GM12892 (cell line): ENCODE data around the gene KMT5B.

ENCODE experiments used
- DNase-seq: peaks from one replicate; pipeline ENCODE4 v3.0.0; 2011; ENCODE audit not compliant: insufficient read length
- FAIRE-seq: peaks from 2 replicates; lab custom pipeline; 2011; peaks lifted over from hg19 to GRCh38; lab: Jason Lieb, UNC
- POLR2A ChIP-seq: IDR thresholded peaks from 2 replicates; pipeline ENCODE4 v1.6.1; 2011; ENCODE audit warnings: low read depth, low read length, control low read depth
- POLR2AphosphoS5 ChIP-seq: IDR thresholded peaks from 2 replicates; pipeline ENCODE4 v1.6.1; 2011; ENCODE audit warnings: low read depth, low read length, control low read depth
- TAF1 ChIP-seq: IDR thresholded peaks from 2 replicates; pipeline ENCODE4 v1.6.1; 2011; ENCODE audit warnings: low read depth, mild to moderate bottlenecking, control low read depth, low read length, borderline replicate concordance

The KMT5B gene

DNA sequence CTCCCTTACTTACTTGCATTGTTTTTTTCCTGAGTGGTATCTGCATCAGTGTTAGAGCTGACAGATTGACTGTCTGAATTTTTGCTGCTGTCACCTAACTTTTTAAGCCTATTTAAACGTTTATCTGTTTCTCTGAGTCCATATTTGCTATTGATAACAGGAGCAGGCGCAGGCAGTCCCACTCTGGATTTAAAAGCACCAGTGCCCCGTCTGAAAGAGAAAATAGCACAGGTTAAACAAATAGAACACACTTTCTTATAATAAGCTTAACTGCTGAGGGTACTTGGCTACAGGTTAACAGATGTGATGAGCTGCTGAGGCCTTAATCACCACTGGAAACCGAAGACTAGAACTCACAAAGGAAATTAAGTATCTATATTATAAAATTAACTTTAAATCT lies 46.1 kb downstream of the KMT5B start:
- FAIRE-seq = no peak

DNA sequence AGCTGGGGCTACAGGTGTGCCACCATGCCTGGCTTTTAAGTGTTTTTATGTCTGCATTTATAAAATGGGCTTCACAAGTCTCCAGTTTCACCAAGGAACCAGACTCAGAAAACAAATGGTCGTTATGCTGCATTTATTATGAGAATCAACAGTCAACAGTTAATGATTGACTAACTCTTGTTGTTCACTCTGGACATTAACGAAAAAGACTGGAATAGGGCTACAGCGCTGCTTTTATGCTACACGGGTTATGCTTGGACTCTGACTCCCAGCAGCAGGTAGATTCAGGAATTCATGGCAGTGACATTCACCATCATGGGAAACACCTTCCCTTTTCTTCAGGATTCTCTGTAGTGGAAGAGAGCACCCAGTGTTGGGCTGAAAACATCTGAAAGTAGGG lies 47.5 kb downstream of the KMT5B start:
- TF ChIP-seq TAF1 (no peak), POLR2AphosphoS5 (no peak), POLR2A (no peak)
- FAIRE-seq = no peak
- no peak for DNase-seq

More for the DNA sequence above, 46.1 kb downstream of the KMT5B start:
- DNase-seq = no peak
- no peak for TF ChIP-seq TAF1
- no peak for TF ChIP-seq POLR2A
- TF ChIP-seq POLR2AphosphoS5 = no peak

DNA sequence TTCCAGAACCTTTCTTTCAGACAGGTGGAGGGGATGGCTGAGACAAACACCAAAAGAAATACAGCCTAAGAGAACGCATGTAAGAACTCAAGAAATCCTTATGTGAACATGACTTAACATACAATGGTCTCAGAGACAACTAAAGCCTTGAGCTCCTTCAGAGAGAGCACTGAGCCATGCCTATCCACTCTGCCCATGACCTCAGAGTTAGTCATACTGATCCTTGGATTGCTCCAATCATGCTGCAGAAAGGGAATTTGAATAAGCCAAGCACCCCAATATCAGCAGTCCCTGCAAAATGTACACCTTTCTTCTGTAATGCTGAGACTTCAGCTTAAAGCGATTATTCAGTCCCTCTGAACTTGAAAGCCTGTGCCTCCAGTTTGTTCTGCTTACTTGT lies 48.7 kb downstream of the KMT5B start:
- FAIRE-seq = no peak
- DNase-seq = no peak
- TF ChIP-seq POLR2AphosphoS5 (no peak), POLR2A (no peak), TAF1 (no peak)

DNA sequence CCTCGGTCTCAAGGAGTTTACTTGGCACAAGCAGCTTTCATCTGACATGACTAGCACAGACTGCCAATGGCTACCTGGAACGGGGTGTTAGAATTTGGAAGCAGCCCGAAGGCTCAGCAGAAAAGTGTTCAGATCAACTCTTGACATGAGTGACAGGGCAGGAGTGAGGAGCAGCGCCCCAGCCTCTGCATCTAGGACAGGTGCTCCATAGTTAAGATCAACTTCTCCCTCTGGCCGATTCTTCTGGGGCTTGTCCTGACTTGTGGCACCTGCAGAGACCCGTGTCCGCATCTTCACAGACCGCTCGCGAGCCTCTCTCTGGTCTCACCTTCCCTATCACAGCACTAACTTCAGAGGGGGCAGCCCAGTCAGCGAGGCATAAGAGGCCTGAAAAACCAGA lies 49.4 kb downstream of the KMT5B start:
- TF ChIP-seq POLR2A (no peak), POLR2AphosphoS5 (no peak), TAF1 (no peak)
- FAIRE-seq = no peak
- DNase-seq = no peak

DNA sequence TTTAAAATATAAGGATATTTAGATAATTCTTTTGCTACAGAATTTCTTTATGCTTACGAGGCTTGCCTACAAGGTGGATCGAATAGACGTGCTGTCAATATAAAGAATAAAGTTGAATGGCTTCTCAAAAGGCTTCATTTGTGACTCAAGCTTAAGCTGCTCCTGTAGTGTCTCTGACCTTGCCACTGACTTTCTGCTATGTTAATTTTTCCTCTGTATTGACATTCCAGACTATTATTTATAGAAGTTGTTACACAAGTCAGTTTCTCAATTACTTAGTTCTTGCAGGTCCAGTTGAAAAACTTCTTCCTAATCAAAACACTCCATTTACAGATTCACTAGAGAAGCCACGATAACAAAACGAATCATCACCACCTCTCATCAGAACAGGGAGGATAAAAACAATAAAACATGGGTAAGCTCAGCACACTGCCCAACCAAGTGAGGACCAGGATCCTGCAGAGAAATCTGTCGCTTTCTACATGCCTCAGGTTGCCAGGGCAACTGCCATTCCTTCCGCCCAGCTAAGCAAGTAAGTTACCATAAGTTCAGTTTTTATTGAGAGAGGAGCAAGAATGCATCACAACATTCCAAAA lies 52.9 kb downstream of the KMT5B start:
- FAIRE-seq (no peak), DNase-seq (no peak)
- TF ChIP-seq POLR2A (no peak), TAF1 (no peak), POLR2AphosphoS5 (no peak)

DNA sequence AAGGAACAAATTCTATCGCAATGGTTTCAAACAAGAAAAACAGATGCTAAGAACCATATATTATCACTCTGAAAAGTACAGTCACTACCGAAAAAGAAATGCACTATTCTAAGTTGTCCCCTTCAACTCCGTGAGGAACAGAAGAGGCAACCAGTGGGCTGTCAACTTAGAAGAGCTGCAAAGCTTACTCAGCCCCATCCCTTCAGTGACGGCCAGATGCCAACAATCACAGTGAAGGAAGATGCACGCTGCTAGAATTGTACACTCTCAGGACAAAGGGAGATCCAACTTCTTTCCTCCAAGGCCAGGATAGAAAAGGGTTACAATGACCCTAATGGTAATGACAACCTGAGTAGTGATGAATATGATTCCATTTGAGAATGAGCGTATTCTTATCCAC lies 53.4 kb downstream of the KMT5B start:
- FAIRE-seq = no peak
- no peak for DNase-seq
- TF ChIP-seq TAF1 = no peak
- TF ChIP-seq POLR2AphosphoS5 = no peak
- no peak for TF ChIP-seq POLR2A

DNA sequence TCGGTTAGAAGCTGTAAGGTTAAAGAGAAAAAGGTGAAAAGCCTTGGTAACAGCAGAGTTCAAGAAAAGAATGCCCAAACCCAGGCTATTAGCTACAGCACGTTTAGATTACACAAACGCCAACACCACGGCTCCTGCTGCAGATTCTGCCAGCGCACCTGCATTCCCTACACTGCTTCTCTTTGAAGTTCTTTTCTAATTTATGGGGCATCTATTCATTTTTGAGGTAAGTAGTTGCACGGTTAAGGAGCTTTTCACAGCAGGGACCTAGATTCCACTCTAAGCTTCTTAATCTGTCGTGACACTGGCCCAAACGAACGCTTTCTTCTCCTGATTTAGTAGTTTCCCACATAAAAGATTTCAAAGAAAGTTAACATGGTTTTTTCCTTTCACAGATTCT lies 53.9 kb downstream of the KMT5B start:
- TF ChIP-seq TAF1 = no peak
- no peak for TF ChIP-seq POLR2A
- no peak for TF ChIP-seq POLR2AphosphoS5
- DNase-seq (no peak), FAIRE-seq (no peak)

DNA sequence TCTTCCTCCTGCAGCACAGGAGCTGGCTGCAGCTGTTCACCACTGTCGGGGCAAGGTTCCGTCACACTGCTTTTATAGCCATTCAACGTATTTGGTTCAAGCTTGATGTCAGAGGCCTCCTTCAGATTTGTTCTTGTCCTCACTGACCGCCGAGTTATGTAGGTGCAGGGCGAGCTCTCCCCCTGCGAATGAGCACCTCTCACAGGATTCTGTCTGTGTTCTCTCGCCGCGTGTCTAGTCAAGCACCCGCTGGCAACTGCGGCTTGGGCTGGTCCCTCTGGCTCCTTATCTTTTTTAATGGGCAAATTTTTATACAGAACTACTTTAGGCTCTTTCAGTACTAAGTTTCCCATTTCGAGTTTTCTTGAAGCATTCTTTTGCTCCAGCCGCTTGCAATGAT lies 54.5 kb downstream of the KMT5B start:
- FAIRE-seq = no peak
- DNase-seq = no peak
- no peak for TF ChIP-seq POLR2A

DNA sequence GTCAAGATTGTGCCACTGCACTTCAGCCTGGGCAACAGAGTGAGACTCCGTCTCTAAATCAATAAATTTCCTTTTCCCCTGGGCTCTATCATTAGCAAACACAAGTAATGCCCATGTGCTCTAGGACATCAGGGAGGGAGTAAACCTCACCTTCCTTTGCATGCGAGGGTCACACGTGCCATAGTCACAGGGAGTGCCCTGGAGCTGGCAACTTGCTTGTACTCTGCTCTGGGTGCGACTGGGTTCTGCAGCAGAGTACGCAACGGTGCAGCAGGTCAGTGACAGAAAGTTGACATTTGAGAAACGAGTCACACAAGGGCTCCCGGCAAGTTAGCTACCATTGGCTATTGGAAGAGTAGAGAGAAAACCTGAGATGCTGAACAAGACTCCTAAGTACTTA lies 59.4 kb downstream of the KMT5B start:
- FAIRE-seq (no peak), DNase-seq (no peak)
- TF ChIP-seq POLR2A = no peak
- no peak for TF ChIP-seq POLR2AphosphoS5
- TF ChIP-seq TAF1 = no peak

DNA sequence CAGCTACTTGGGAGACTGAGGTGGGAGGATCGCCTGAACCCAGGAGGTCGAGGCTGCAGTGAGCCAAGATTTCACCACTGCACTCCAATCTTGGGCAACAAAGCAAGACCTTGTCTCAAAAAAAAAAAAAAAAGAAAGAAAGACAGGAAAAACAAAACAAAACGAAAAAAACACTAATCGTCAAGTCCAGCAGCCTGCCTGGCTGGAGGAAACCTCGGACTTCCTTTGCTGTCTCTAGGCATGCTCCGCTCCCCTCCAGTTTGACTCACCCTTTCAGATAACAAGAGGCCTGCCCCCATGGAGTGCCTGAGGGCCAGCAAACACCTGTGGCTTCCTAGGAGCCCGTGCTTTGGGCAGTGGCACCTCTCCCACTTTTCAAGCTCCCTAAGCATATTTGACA lies 63.1 kb downstream of the KMT5B start:
- no peak for TF ChIP-seq POLR2AphosphoS5
- no peak for TF ChIP-seq TAF1
- no peak for TF ChIP-seq POLR2A
- no peak for DNase-seq

DNA sequence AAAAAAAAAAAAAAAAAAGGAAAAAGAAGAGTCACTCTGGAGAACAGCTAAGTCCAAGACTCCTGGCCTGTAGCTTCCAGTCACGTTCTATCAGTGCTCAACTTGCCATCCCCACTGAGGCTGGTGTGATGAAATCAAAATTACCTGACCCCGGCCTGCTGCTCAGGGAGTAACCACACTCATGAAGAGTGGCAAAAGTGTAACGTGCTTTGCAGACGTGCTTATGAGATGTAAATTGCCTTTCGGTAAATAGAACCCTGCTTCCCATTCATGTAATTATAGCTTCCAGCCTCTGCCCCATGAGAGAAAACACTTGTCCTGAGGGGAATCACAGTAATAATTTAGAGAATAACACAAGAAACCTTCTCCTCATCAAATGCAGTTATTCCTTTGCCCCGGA lies 63.7 kb downstream of the KMT5B start:
- TF ChIP-seq POLR2AphosphoS5 (no peak), TAF1 (no peak), POLR2A (no peak)
- no peak for DNase-seq
- no peak for FAIRE-seq

More for the DNA sequence above, 63.1 kb downstream of the KMT5B start:
- no peak for FAIRE-seq

DNA sequence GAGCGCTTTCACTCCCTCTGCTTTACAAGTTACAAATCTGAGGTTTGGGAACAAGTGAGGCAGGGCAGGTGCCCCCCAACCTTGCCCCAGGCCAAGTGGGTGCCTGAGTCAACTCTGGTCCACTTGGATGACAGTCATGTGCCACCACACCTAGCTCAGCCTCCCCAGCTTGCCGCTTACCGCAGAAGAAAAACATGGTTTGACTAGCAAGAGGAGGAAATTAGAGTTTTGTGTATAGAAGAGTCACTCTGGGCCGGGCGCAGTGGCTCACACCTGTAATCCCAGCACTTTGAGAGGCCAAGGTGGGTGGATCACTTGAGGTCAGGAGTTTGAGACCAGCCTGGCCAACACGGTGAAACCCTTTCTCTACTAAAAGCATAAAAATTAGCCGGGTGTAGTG lies 64.2 kb downstream of the KMT5B start:
- no peak for DNase-seq
- no peak for FAIRE-seq
- no peak for TF ChIP-seq POLR2AphosphoS5
- TF ChIP-seq TAF1 = no peak
- no peak for TF ChIP-seq POLR2A

DNA sequence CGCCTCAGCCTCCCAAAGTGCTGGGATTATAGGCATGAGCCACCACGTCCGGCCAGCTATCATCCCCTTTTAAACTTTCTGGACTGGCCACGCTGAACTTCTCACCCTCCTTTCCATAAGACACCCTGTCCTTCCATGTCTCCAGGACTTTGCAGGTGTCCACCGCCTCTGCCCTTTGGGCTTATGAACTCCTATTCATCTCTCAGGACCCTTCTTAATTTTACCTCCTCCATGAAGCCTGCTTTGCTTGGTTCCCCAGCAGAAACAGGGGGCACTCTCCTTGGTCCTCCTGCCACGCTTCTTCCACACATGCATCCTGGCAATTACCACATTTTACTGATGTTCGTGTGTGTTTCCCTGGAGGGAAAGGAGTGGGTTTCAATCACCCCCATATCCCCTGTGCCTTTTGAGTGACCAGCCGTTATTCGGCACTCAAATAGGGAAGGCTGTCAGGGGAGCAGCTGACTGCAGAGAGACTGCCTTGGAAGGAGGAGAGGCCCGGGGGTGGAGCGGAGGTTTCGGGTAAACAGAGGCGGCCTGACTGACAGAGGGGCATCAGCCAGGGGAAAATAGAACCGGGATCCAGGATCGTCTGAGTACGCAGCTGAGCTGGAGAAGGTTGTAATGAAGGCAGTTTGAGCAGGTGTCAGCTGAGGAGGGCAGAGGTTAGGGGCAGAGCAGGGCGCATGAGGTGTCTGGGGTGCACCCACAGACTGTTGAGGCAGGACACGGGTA lies 64.9 kb downstream of the KMT5B start:
- no peak for DNase-seq
- no peak for FAIRE-seq
- TF ChIP-seq POLR2AphosphoS5 (no peak), POLR2A (no peak), TAF1 (no peak)
